Measurements from ENCODE around the gene CACNA2D3.

- TF ChIP-seq POLR2A (IDR thresholded peaks at IDR 0.05; ENCODE audit: low read length) = no peak
- TF ChIP-seq GATA1 (IDR thresholded peaks at IDR 0.05; ENCODE audit: low read depth, low read length) = no peak
Measured at GRCh38 chr3:55069950-55070349, 947.6 kb downstream of the CACNA2D3 start.
